A673 (cell line): ENCODE measurements around the gene MR1.
"Not testable (repeated sequence)": the region's sequence is repeated elsewhere in the genome, so short reads cannot be mapped to it uniquely, and the experiment has no call there.

ENCODE experiments used
- CTCF ChIP-seq: fragments of 300-800, 200-600 bp; sonication (generic); conservative IDR thresholded peaks from 2 replicates; pipeline ENCODE4 v1.5.1; 2017; ENCODE audit warnings: low read depth, mild to moderate bottlenecking, antibody characterized with exemption, low read length, moderate library complexity, mixed read lengths
- EZH2 ChIP-seq: fragments of 200-600 bp; sonication (generic); IDR thresholded peaks from 2 replicates; pipeline ENCODE4 v1.6.1; 2017; ENCODE audit warnings: borderline replicate concordance, low read depth, mild to moderate bottlenecking, mixed read lengths, antibody characterized with exemption, low read length; ENCODE audit not compliant: poor library complexity, severe bottlenecking

GRCh38 chr1:181045946-181046345 is 12.2 kb downstream of the MR1 start:
- TF ChIP-seq CTCF, EZH2: not testable (repeated sequence)
